GM18858 (cell line): ENCODE results near the gene PANX3.
"Not testable (repeated sequence)": the region's sequence is repeated elsewhere in the genome, so short reads cannot be mapped to it uniquely, and the experiment has no call there.

Source experiments
- ATAC-seq: cut with Tn5 transposase; IDR thresholded peaks from one replicate; pipeline ENCODE4 v1.9.1; 2021; ENCODE audit not compliant: unreplicated experiment

The PANX3 gene

GRCh38 chr11:124611064-124611463 is at the start of gene PANX3:
Gene PANX3 (plus strand): TSS chr11:124611428. CDS start chr11:124611557, 129 bp downstream.
- no peak for ATAC-seq

- ATAC-seq = no peak
Measured at GRCh38 chr11:124569697-124570096, 41.5 kb upstream of the PANX3 start, which contains the start of gene OR8A1. Gene OR8A1 (plus strand): TSS chr11:124569997. CDS start chr11:124570120, 123 bp downstream.

- no peak for ATAC-seq
Measured at GRCh38 chr11:124570160-124570559, 41.1 kb upstream of the PANX3 start.

- no peak for ATAC-seq
Measured at GRCh38 chr11:124577716-124578427, 33.4 kb upstream of the PANX3 start.

- no peak for ATAC-seq
Measured at GRCh38 chr11:124578761-124579160, 32.5 kb upstream of the PANX3 start.

GRCh38 chr11:124581817-124582216 is 29.4 kb upstream of the PANX3 start:
- ATAC-seq = no peak

GRCh38 chr11:124582565-124582964 is 28.7 kb upstream of the PANX3 start:
- no peak for ATAC-seq

- ATAC-seq = no peak
Measured at GRCh38 chr11:124583781-124584180, 27.4 kb upstream of the PANX3 start.

- ATAC-seq = no peak
Measured at GRCh38 chr11:124584681-124585372, 26.4 kb upstream of the PANX3 start.

- no peak for ATAC-seq
Measured at GRCh38 chr11:124586238-124586860, 24.9 kb upstream of the PANX3 start.

- no peak for ATAC-seq
Measured at GRCh38 chr11:124591430-124591829, 19.8 kb upstream of the PANX3 start.

GRCh38 chr11:124592627-124593026 is 18.6 kb upstream of the PANX3 start:
- no peak for ATAC-seq

GRCh38 chr11:124595302-124595701 is 15.9 kb upstream of the PANX3 start:
- ATAC-seq = no peak

- no peak for ATAC-seq
Measured at GRCh38 chr11:124597626-124598025, 13.6 kb upstream of the PANX3 start.

GRCh38 chr11:124600621-124601320 is 10.5 kb upstream of the PANX3 start:
- ATAC-seq = no peak

- no peak for ATAC-seq
Measured at GRCh38 chr11:124602193-124602592, 9.0 kb upstream of the PANX3 start.

- not testable (repeated sequence) for ATAC-seq
Measured at GRCh38 chr11:124602723-124603122, 8.5 kb upstream of the PANX3 start.

- no peak for ATAC-seq
Measured at GRCh38 chr11:124605719-124606118, 5.5 kb upstream of the PANX3 start.

- ATAC-seq = no peak
Measured at GRCh38 chr11:124608147-124608546, 3.1 kb upstream of the PANX3 start.

- ATAC-seq = no peak
Measured at GRCh38 chr11:124610295-124610694, 933 bp upstream of the PANX3 start.

- no peak for ATAC-seq
Measured at GRCh38 chr11:124612045-124612444, 817 bp downstream of the PANX3 start.
